HG03196 (cell line): ENCODE results near the gene ITPRIP.
A peak's percentile ranks its signal among the peaks of the same experiment; 100 is the strongest.

ENCODE experiments used
- ATAC-seq: cut with Tn5 transposase; IDR thresholded peaks from one replicate; pipeline ENCODE4 v1.9.1; 2021; ENCODE audit not compliant: unreplicated experiment

Gene ITPRIP

DNA sequence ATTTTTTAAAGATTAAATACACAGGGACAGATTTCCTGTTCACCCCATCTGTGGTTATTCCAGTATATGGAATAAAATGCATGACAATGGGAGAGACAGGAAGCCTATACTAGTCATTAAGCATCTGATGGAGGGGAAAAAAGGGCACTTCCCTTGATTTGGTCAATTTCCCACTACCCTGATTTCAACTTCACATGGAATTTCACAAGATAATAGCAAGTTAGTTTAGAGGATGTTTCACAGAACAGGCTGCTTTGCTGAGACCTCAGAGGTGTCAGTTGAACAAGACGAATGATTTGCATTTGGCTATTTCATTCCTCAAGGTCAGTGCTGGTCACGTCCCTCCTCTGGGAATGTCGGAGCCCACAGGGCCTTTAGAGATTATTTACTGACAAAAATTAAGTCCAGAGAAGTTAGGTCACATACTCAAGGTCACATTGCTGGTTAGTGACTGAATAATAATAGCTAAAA is 4.7 kb upstream of the ITPRIP start:
- no peak for ATAC-seq

- ATAC-seq: no peak
Observed at GRCh38 chr10:104340641-104341040, 2.4 kb upstream of the ITPRIP start.

GRCh38 chr10:104340111-104340526 is 1.9 kb upstream of the ITPRIP start:
- ATAC-seq: no peak

- no peak for ATAC-seq
Observed at GRCh38 chr10:104339469-104340110, 1.3 kb upstream of the ITPRIP start.

DNA sequence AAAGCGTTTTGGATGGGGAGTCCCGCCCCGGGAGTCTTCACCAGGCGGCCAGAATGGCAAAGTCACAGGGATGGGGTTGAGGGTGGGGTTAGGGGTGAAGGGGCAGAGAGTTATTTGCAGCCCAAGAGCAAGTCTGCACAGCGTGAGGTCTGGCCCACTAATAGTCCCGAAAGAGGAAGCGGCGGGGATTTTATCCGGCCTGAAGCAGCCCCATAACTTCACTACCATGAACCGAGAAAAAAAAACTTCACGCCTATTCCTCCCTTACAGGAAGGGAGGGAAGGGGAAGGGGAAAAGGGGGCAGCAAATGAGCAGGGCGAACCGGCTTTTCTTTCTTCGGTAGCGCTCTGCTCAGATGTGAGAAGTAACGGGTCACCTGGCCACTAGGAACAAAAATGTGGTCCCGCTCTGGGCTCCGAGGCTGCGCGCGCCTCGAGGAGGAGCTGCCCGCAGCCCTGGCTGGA is 712 bp downstream of the ITPRIP start:
- ATAC-seq: peak; percentile 31

DNA sequence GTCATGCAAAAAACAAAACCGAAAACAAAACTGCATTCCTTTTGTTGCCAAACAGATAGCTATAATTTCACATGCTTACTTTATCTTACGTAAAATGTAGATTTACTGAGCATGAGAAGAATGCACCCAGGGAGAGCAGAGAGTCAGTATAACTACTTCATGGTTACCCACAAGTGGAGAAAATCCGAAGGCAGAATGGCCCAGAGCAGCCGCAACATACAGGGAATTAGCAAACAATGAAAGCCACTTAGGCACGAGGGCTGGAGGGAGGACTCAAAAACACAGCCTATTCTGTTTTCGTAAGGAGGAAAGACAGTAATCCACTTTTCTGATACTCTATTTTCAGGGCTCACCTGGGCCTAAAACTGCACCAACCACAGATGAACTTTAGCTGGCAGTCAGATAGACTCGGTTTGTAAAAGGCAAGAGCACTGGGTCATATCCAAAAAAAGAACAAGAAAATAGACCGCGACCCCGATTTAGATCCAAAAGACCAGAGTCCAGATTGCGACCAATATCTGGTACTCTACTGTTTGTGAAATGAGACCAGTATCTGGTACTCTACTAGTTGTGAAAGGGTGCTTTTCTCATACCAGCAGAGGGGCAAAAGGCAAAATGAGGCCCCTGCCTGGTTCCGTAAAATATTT is 1.3 kb downstream of the ITPRIP start:
- ATAC-seq: no peak

DNA sequence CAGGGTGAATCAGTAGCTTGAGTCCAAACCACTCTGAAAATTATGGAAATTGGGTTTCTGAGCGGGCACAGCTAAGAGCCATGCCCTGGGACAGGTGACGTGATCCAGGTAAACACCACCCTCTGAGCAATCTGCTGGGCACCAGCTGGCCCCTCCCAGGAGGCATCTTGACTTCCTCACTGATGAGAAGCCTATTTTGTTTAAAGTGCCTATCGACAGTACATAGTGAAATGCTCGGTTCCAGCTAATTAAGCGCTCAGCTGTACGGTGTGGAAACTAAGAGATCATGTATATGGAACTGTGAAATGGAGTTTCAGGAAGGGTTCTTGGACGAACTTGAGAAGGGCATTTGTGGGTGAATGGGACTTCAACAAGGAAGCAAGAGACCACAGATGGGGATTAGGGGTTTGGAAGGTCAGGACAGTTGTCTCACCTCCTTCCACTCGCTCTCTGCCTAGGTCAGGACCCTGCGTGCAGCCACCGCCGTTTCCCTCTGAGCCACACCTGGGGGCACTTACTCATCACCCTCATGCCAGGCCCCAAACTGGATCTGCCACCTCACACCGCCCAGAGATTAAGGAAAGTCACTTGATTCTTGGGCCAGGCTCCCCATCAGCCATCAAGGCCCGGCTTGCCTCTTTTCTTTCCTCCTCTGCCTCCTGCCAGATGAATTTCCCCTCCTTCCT is 3.2 kb downstream of the ITPRIP start:
- ATAC-seq: no peak

GRCh38 chr10:104334561-104334960 is 3.7 kb downstream of the ITPRIP start:
- ATAC-seq: no peak

DNA sequence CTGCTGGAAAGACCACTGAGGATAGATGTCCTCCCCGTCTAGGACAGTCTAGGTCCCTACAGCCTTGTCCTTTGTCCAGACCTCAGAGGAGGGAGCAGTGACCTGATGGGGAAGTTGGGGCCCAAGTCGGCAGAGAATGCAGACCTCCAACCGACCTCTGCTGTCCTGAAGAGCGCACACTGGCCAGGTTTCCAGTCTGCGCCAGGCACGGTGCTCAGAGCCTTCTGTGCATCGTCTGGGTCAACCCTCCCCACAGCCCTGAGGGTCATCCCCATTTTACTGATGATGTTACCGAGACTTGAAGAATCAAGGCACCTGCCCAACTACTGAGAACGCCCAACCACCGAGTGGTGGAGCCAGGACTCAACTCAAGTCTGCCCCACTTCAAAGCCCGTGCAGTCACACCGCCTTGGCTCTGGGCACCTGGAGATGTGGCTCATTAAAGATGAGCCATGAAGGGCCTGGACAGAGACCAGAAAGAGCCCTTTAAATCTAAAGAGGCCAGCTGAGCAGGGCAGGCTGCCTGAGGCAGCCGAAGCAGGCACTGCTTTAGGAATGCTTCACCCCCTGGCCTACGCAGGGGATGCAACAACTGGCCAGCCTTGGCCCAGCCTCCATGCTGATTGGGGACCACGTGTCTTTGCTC is 4.4 kb downstream of the ITPRIP start:
- ATAC-seq: no peak

GRCh38 chr10:104333032-104333727 is 5.1 kb downstream of the ITPRIP start:
- ATAC-seq: no peak

DNA sequence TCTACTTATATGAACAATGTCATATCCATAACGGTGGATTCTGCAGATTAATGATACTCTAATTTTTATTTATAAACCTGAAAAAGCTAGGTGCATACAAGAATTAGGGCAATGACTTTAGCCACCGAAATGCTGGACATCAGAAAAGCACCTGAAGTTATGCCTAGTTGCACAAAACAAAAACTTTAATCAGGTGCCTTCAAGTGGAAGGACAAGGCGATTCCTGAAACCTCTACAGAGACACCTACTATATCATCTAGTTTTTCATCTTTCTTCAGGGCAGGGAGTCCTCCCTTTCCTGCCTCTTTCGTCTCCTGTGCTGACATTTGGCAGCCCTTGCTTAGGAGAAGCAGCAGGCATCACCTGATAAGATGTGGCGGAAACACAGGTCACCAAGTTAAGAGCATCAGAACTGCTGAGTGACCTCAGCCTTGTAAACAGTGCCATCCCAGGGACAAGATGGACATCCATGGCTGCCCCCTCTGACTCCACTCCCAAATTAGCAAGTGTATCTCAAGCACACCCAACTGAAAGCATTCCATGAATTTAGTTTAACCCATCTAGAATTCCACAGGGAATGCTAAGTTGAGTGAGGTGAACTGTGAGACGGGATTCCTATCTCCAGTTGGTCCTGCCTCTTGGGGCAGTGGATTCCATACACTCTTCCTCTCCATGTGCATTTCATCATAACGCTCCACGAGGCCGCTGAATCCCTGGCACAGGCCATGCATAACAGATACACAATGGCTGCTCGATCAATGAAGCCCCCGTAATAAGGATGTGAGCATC is 5.8 kb downstream of the ITPRIP start:
- no peak for ATAC-seq

- ATAC-seq: no peak
Observed at GRCh38 chr10:104331208-104331838, 6.9 kb downstream of the ITPRIP start.

- no peak for ATAC-seq
Observed at GRCh38 chr10:104330168-104331110, 7.8 kb downstream of the ITPRIP start.

GRCh38 chr10:104329735-104330134 is 8.5 kb downstream of the ITPRIP start:
- ATAC-seq: no peak

- no peak for ATAC-seq
Observed at GRCh38 chr10:104328896-104329710, 9.2 kb downstream of the ITPRIP start.

DNA sequence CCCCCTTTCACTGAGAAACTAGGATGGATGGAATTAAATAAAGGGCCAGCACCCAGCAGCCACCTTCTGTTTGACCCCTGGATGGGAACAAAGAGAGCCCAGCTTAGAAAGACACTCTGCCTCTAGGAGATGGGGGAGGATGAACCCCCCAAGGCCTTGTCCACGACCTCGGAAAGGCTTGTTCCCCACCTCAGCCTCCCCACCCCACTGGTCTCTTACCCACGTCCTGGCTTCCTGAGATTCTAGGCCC is 9.7 kb downstream of the ITPRIP start:
- no peak for ATAC-seq

DNA sequence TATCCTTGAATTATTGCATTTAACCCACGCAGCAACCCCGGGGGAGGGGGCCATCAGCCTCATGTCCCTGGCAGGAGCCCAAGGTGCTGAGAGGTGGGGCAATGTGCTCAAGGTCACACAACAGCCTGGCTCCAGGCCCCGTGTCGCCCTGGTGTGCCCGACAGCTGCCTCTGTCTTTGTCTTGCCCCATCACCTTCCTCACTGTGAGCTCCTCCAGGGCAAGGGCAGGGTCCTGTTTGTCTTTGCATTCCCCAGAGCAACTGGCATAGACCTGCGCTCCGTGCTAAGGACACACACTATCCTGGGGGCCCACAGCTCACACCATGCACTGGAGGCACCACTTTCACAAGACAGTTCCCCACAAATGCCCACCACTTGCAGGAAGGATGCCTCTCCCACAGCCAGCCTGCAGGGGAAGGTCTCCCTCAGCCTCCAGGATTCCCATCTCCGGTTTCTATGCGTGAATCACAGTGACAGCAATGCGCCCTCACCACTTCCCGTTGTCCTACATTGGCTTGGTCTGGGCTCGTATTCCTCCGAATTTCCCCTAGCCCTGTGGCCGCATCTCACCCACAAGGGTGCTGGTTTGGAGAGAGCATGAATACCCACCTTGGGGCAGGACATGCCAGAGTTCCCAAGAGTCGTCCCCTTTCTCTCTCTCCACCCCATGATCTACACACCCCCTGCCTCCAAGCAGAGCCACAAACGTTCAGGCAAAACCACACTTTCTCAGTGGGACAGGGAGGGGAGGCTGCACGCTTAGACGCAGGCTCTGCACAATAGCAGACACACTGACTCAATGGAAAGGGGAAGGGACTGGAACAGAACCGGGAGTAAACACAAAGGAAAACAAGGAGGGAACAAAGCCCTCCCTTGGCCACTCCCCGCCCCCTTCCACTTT is 10.3 kb downstream of the ITPRIP start:
- no peak for ATAC-seq
